NK-92 treated with Interleukin-12 subunit alpha and Interleukin-12 subunit beta, amount 100 ng/mL, for 24 hours (cell line): ENCODE measurements around the gene MAPRE2.

Experiments used
- DNase-seq: peaks from one replicate; lab custom pipeline; 2025; lab: John Stamatoyannopoulos, UW

MAPRE2 gene

GRCh38 chr18:35038029-35038428 lies 3.2 kb upstream of the MAPRE2 start:
- no peak for DNase-seq

GRCh38 chr18:35038881-35039491 lies 2.2 kb upstream of the MAPRE2 start:
- DNase-seq = no peak

- no peak for DNase-seq
Measured at GRCh38 chr18:35040638-35040987, 600 bp upstream of the MAPRE2 start.

GRCh38 chr18:35041815-35042387 lies 688 bp downstream of the MAPRE2 start:
- DNase-seq = no peak

GRCh38 chr18:35042389-35043071 lies 1.3 kb downstream of the MAPRE2 start:
- no peak for DNase-seq

- no peak for DNase-seq
Measured at GRCh38 chr18:35043207-35043606, 2.0 kb downstream of the MAPRE2 start.

- no peak for DNase-seq
Measured at GRCh38 chr18:35045121-35045520, 3.9 kb downstream of the MAPRE2 start.

- DNase-seq = no peak
Measured at GRCh38 chr18:35045806-35046205, 4.6 kb downstream of the MAPRE2 start.

GRCh38 chr18:35047697-35048292 lies 6.6 kb downstream of the MAPRE2 start:
- no peak for DNase-seq

- DNase-seq = no peak
Measured at GRCh38 chr18:35049111-35050027, 8.2 kb downstream of the MAPRE2 start.

GRCh38 chr18:35050028-35050546 lies 8.9 kb downstream of the MAPRE2 start:
- DNase-seq = no peak

GRCh38 chr18:35050705-35051195 lies 9.5 kb downstream of the MAPRE2 start:
- no peak for DNase-seq

GRCh38 chr18:35051641-35052377 lies 10.6 kb downstream of the MAPRE2 start:
- no peak for DNase-seq

GRCh38 chr18:35054401-35054800 lies 13.2 kb downstream of the MAPRE2 start:
- DNase-seq = no peak

- DNase-seq = no peak
Measured at GRCh38 chr18:35055105-35055504, 13.9 kb downstream of the MAPRE2 start.

- DNase-seq = no peak
Measured at GRCh38 chr18:35055726-35056125, 14.5 kb downstream of the MAPRE2 start.

- no peak for DNase-seq
Measured at GRCh38 chr18:35059280-35059927, 18.2 kb downstream of the MAPRE2 start.

- DNase-seq = no peak
Measured at GRCh38 chr18:35060122-35060815, 19.1 kb downstream of the MAPRE2 start.

- DNase-seq = no peak
Measured at GRCh38 chr18:35061336-35061735, 20.1 kb downstream of the MAPRE2 start.

- no peak for DNase-seq
Measured at GRCh38 chr18:35061804-35062203, 20.6 kb downstream of the MAPRE2 start.
